ENCODE data around the gene ZMYND11. TPM values are rescaled to one million over a fixed set of nuclear protein-coding genes. Genes with fewer than 3 reads are reported as not detected.

The ZMYND11 gene
- total and polyA plus RNA-seq, 8 donors = 20.5 to 51.4 (median 38.6) TPM

- Histone ChIP-seq H3K36me3 (peaks cover 0 to 3% (median 0%) of the 10 kb centered on the region in 3 donors), H3K9me3 (no peaks in the 10 kb centered on the region), H3K4me1 (no peaks in the 10 kb centered on the region), H3K27ac (no peak overlapping the region), H3K27me3 (no peaks in the 10 kb centered on the region), H3K4me3 (no peak overlapping the region)
- no peak for ATAC-seq
- intact Hi-C loops (cut with DNase I) = no loop called here
- no peak for DNase-seq
- no peak for TF ChIP-seq CTCF (IDR thresholded peaks at IDR 0.05)
- FAIRE-seq = no peak
- 92 to 96% methylated on average over 17 of the region's 17 CpGs for WGBS, 2 donors
Observed at GRCh38 chr10:290026-290725, 154.9 kb downstream of the ZMYND11 start.

- H3K27me3 ChIP-seq = no peaks in the 10 kb centered on the region
- no peak overlapping the region for H3K4me3 ChIP-seq
- no peak overlapping the region for H3K27ac ChIP-seq
- ATAC-seq = no peak
- no peak for FAIRE-seq
- no peaks in the 10 kb centered on the region for H3K4me1 ChIP-seq
- no peak for DNase-seq
- no peaks in the 10 kb centered on the region for H3K9me3 ChIP-seq
- 84 to 85% methylated on average over 4 of the region's 4 CpGs for WGBS, 2 donors
- no peak for TF ChIP-seq CTCF (IDR thresholded peaks at IDR 0.05)
- H3K36me3 ChIP-seq = no peaks in the 10 kb centered on the region
- intact Hi-C loops (cut with DNase I) = no loop called here
Observed at GRCh38 chr10:293636-294035, 158.4 kb downstream of the ZMYND11 start.

- WGBS, 2 donors = 73 to 75% methylated on average over 6 of the region's 6 CpGs
- no peaks in the 10 kb centered on the region for H3K36me3 ChIP-seq
- no peak for TF ChIP-seq CTCF (IDR thresholded peaks at IDR 0.05)
- H3K4me1 ChIP-seq = no peaks in the 10 kb centered on the region
- intact Hi-C loops (cut with DNase I) = no loop called here
- no peaks in the 10 kb centered on the region for H3K27me3 ChIP-seq
- H3K27ac ChIP-seq = no peak overlapping the region
- no peak overlapping the region for H3K4me3 ChIP-seq
- peak in 1 of 4 donors; percentile 16 for ATAC-seq
- no peak for FAIRE-seq
- H3K9me3 ChIP-seq = no peaks in the 10 kb centered on the region
- no peak for DNase-seq
Observed at GRCh38 chr10:297567-297966, 162.3 kb downstream of the ZMYND11 start.

GRCh38 chr10:298033-298432 is 162.8 kb downstream of the ZMYND11 start:
- Histone ChIP-seq H3K9me3 (no peaks in the 10 kb centered on the region), H3K4me3 (no peak overlapping the region), H3K36me3 (no peaks in the 10 kb centered on the region), H3K27me3 (no peaks in the 10 kb centered on the region), H3K4me1 (no peaks in the 10 kb centered on the region), H3K27ac (no peak overlapping the region)
- intact Hi-C loops (cut with DNase I) = no loop called here
- ATAC-seq = no peak
- no peak for FAIRE-seq
- 87 to 92% methylated on average over 9 of the region's 9 CpGs for WGBS, 2 donors
- TF ChIP-seq CTCF (IDR thresholded peaks at IDR 0.05) = no peak
- no peak for DNase-seq

GRCh38 chr10:299512-299911 is 164.3 kb downstream of the ZMYND11 start:
- 96 to 97% methylated on average over 2 of the region's 2 CpGs for WGBS, 2 donors
- no peaks in the 10 kb centered on the region for H3K4me1 ChIP-seq

More at GRCh38 chr10:299512-299911, 164.3 kb downstream of the ZMYND11 start:
- DNase-seq (no peak), ATAC-seq (no peak), FAIRE-seq (no peak)
- no peaks in the 10 kb centered on the region for H3K27me3 ChIP-seq
- no peak overlapping the region for H3K4me3 ChIP-seq
- no peaks in the 10 kb centered on the region for H3K36me3 ChIP-seq
- no peaks in the 10 kb centered on the region for H3K9me3 ChIP-seq
- no peak overlapping the region for H3K27ac ChIP-seq
- no peak for TF ChIP-seq CTCF (IDR thresholded peaks at IDR 0.05)
- intact Hi-C loops (cut with DNase I) = no loop called here

All from pancreas (tissue), 10 donors.